ENCODE measurements around the gene OSBP. TPM values are rescaled to one million over a fixed set of nuclear protein-coding genes. Genes with fewer than 3 reads are reported as not detected.

OSBP gene
- total and polyA plus RNA-seq, 2 donors (not counting 1 experiment from before 2014, with no cell fraction given): 12.6 to 40.2 TPM

GRCh38 chr11:59625703-59626102, 10.1 kb upstream of the OSBP start:
- Mint-ChIP-seq H3K9me3 (ENCODE audit: insufficient read depth) (no peaks in the 10 kb centered on the region), H3K27ac (no peak overlapping the region), H3K4me3 (no peak overlapping the region), H3K27me3 (no peaks in the 10 kb centered on the region), H3K4me1 (no peaks in the 10 kb centered on the region)
- H3K4me1 ChIP-seq (ENCODE audit: control insufficient read depth in 2 of 2, insufficient read depth in 2 of 2, low read length in 2 of 2): no peaks in the 10 kb centered on the region
- no peak overlapping the region for H3K4me3 ChIP-seq (ENCODE audit: control extremely low read depth in 1 of 5, extremely low read depth in 1 of 5, insufficient read depth in 1 of 5, low read depth in 2 of 5, low read length in 4 of 5)
- no peak overlapping the region for H3K4me2 ChIP-seq (replicated peaks; ENCODE audit: low read depth, low read length, poor library complexity, severe bottlenecking)
- WGBS (ENCODE audit: insufficient coverage): no CpG with 5 or more reads among the region's 3 CpGs
- intact Hi-C loops (cut with micrococcal nuclease): no loop called here
- H4K20me1 ChIP-seq (ENCODE audit: control insufficient read depth, insufficient read depth, low read length, poor library complexity, severe bottlenecking): no peaks in the 10 kb centered on the region
- H3K9me3 ChIP-seq (ENCODE audit: control extremely low read depth in 1 of 3, control insufficient read depth in 2 of 3, insufficient read depth in 1 of 3, low read length in 2 of 3): no peaks in the 10 kb centered on the region
- no peaks in the 10 kb centered on the region for H3K79me2 ChIP-seq (ENCODE audit: control insufficient read depth, insufficient read depth, low read length)
- no peaks in the 10 kb centered on the region for H3K27me3 ChIP-seq (replicated peaks in 1 of 4; ENCODE audit: control extremely low read depth in 1 of 4, control insufficient read depth in 3 of 4, insufficient read depth in 4 of 4, low read length in 3 of 4)
- TF ChIP-seq CTCF (IDR thresholded peaks at IDR 0.05): no peak
- no peak for TF ChIP-seq EZH2 (IDR thresholded peaks at IDR 0.05; ENCODE audit: borderline replicate concordance, insufficient read depth, low read depth, low read length, poor library complexity, severe bottlenecking)
- ChIA-PET POLR2A (interaction anchor here (0.6 kb wide), 1 partner anchor 1958 kb away, joined by 12 read pairs; no protein-coding TSS in a partner anchor), CTCF (no interaction called here)
- no peak overlapping the region for H2AFZ ChIP-seq (ENCODE audit: insufficient read depth, low read depth, low read length, poor library complexity, severe bottlenecking)
- H3K27ac ChIP-seq (ENCODE audit: low read length in 2 of 2): no peak overlapping the region
- peaks cover 0 to 1% of the 10 kb centered on the region in 2 experiments for H3K36me3 ChIP-seq (replicated peaks in 1 of 2; ENCODE audit: control extremely low read depth in 1 of 2, control insufficient read depth in 1 of 2, extremely low read depth in 1 of 2, insufficient read depth in 2 of 2, low read length in 1 of 2)
- DNase-seq (no peak), ATAC-seq (ENCODE audit: low read depth) (no peak)
- no peak overlapping the region for H3K9ac ChIP-seq (ENCODE audit: low read length)

- intact Hi-C loops (cut with micrococcal nuclease): loop anchor here (2.0 kb wide), 1 partner anchor 57 kb away; no protein-coding TSS in a partner anchor
- DNase-seq (no peak), ATAC-seq (ENCODE audit: low read depth) (no peak)
- Histone ChIP-seq H2AFZ (ENCODE audit: insufficient read depth, low read depth, low read length, poor library complexity, severe bottlenecking) (no peak overlapping the region), H3K4me2 (replicated peaks; ENCODE audit: low read depth, low read length, poor library complexity, severe bottlenecking) (no peak overlapping the region), H3K9me3 (ENCODE audit: control extremely low read depth in 1 of 3, control insufficient read depth in 2 of 3, insufficient read depth in 1 of 3, low read length in 2 of 3) (no peaks in the 10 kb centered on the region), H4K20me1 (ENCODE audit: control insufficient read depth, insufficient read depth, low read length, poor library complexity, severe bottlenecking) (peaks cover 22% of the 10 kb centered on the region), H3K9ac (ENCODE audit: low read length) (no peak overlapping the region), H3K36me3 (replicated peaks in 1 of 2; ENCODE audit: control extremely low read depth in 1 of 2, control insufficient read depth in 1 of 2, extremely low read depth in 1 of 2, insufficient read depth in 2 of 2, low read length in 1 of 2) (peaks cover 0 to 2% of the 10 kb centered on the region in 2 experiments), H3K79me2 (ENCODE audit: control insufficient read depth, insufficient read depth, low read length) (peaks cover 23% of the 10 kb centered on the region), H3K27me3 (replicated peaks in 1 of 4; ENCODE audit: control extremely low read depth in 1 of 4, control insufficient read depth in 3 of 4, insufficient read depth in 4 of 4, low read length in 3 of 4) (no peaks in the 10 kb centered on the region), H3K4me3 (ENCODE audit: control extremely low read depth in 1 of 5, extremely low read depth in 1 of 5, insufficient read depth in 1 of 5, low read depth in 2 of 5, low read length in 4 of 5) (no peak overlapping the region), H3K4me1 (ENCODE audit: control insufficient read depth in 2 of 2, insufficient read depth in 2 of 2, low read length in 2 of 2) (peaks cover 20% of the 10 kb centered on the region in 2 donors), H3K27ac (ENCODE audit: low read length in 2 of 2) (no peak overlapping the region)
- Mint-ChIP-seq H3K9me3 (ENCODE audit: insufficient read depth) (no peaks in the 10 kb centered on the region), H3K27ac (no peak overlapping the region), H3K4me1 (peaks cover 27% of the 10 kb centered on the region), H3K27me3 (no peaks in the 10 kb centered on the region), H3K4me3 (no peak overlapping the region)
- ChIA-PET CTCF (interaction anchor here (1.1 kb wide), 2 partner anchors 9 to 47 kb away, joined by 3 to 4 read pairs; no protein-coding TSS in a partner anchor), POLR2A (interaction anchor here (0.9 kb wide), 1 partner anchor 51 kb away, joined by 3 read pairs; the partner anchor contains the start of gene PATL1)
- WGBS (ENCODE audit: insufficient coverage): no CpG with 5 or more reads among the region's 1 CpG
- TF ChIP-seq CTCF (IDR thresholded peaks at IDR 0.05) (no peak), EZH2 (IDR thresholded peaks at IDR 0.05; ENCODE audit: borderline replicate concordance, insufficient read depth, low read depth, low read length, poor library complexity, severe bottlenecking) (no peak)
These were observed 2.3 kb upstream of the OSBP start for GRCh38 chr11:59617876-59618275.

All from B cell (primary cell).